ENCODE results near the gene STPG1. TPM values are rescaled to one million over a fixed set of nuclear protein-coding genes. Genes with fewer than 3 reads are reported as not detected.
"Not testable (repeated sequence)": the region's sequence is repeated elsewhere in the genome, so short reads cannot be mapped to it uniquely, and the experiment has no call there.

STPG1 gene
- 7.2 and 7.4 TPM in 2 replicates for total RNA-seq

GRCh38 chr1:24413350-24414163, at the start of gene STPG1:
Gene STPG1, minus strand, starts transcription at chr1:24413782. Its CDS starts 12,394 bp downstream, at chr1:24401388.
- Histone ChIP-seq H3K4me3 (ENCODE audit: insufficient read depth, low read length) (peak within 1 kb of the TSS; percentile 91), H3K9me3 (ENCODE audit: low read depth, low read length) (no peaks in the 10 kb centered on the region), H4K20me1 (ENCODE audit: insufficient read depth, low read length) (no peaks in the 10 kb centered on the region), H3K4me2 (ENCODE audit: insufficient read depth, low read length) (peak within 1 kb of the TSS; percentile 85), H2AFZ (ENCODE audit: low read length) (peak within 1 kb of the TSS; percentile 95), H3K27me3 (ENCODE audit: insufficient read depth, low read length) (no peaks in the 10 kb centered on the region), H3K4me1 (ENCODE audit: insufficient read depth, low read length) (peaks cover 61% of the 10 kb centered on the region), H3K79me2 (ENCODE audit: insufficient read depth, low read length) (peaks cover 22% of the 10 kb centered on the region), H3K36me3 (ENCODE audit: insufficient read depth, low read length) (no peaks in the 10 kb centered on the region), H3K27ac (ENCODE audit: low read depth, low read length) (peak within 1 kb of the TSS; percentile 86)
- peak; percentile 97 for DNase-seq (ENCODE audit: insufficient read length, low spot score, missing footprints)
- no peak for TF ChIP-seq CTCF (IDR thresholded peaks at IDR 0.05; ENCODE audit: extremely low read depth, low read depth, low read length)

DNA sequence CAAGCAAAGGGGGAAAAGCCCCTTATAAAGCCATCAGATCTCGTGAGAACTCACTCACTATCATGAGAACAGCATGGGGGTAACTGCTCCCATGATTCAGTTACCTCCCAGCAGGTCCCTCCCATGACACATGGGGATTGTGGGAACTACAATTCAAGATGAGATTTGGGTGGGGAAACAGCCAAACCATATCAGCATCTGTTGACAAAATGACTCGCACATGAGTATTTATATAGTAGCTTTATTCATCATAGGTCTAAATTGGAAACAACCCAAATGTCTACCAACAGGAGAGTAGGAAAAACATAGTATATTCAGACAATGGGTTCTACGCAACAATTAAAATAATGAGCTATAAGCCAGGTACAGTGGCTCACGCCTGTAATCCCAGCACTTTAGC, 48.5 kb upstream of the STPG1 start:
- H3K36me3 ChIP-seq (ENCODE audit: insufficient read depth, low read length); DNase-seq (ENCODE audit: insufficient read length, low spot score, missing footprints): not testable (repeated sequence)

GRCh38 chr1:24459551-24460266, 46.1 kb upstream of the STPG1 start:
- H3K4me3 ChIP-seq (ENCODE audit: insufficient read depth, low read length): no peak overlapping the region
- TF ChIP-seq CTCF (IDR thresholded peaks at IDR 0.05; ENCODE audit: extremely low read depth, low read depth, low read length): no peak
- H3K36me3 ChIP-seq (ENCODE audit: insufficient read depth, low read length): peaks cover 11% of the 10 kb centered on the region
- DNase-seq (ENCODE audit: insufficient read length, low spot score, missing footprints): peak; percentile 61
- no peaks in the 10 kb centered on the region for H3K9me3 ChIP-seq (ENCODE audit: low read depth, low read length)
- H3K79me2 ChIP-seq (ENCODE audit: insufficient read depth, low read length): no peaks in the 10 kb centered on the region
- no peaks in the 10 kb centered on the region for H4K20me1 ChIP-seq (ENCODE audit: insufficient read depth, low read length)
- H3K27me3 ChIP-seq (ENCODE audit: insufficient read depth, low read length): no peaks in the 10 kb centered on the region
- H2AFZ ChIP-seq (ENCODE audit: low read length): no peak overlapping the region
- no peak overlapping the region for H3K4me2 ChIP-seq (ENCODE audit: insufficient read depth, low read length)
- H3K27ac ChIP-seq (ENCODE audit: low read depth, low read length): no peak overlapping the region
- H3K4me1 ChIP-seq (ENCODE audit: insufficient read depth, low read length): peaks cover 3% of the 10 kb centered on the region

More for the DNA sequence above, 48.5 kb upstream of the STPG1 start:
- H3K4me2 ChIP-seq (ENCODE audit: insufficient read depth, low read length); H3K27ac ChIP-seq (ENCODE audit: low read depth, low read length); H3K4me3 ChIP-seq (ENCODE audit: insufficient read depth, low read length); H3K27me3 ChIP-seq (ENCODE audit: insufficient read depth, low read length); H3K4me1 ChIP-seq (ENCODE audit: insufficient read depth, low read length); H4K20me1 ChIP-seq (ENCODE audit: insufficient read depth, low read length); H3K9me3 ChIP-seq (ENCODE audit: low read depth, low read length); H3K79me2 ChIP-seq (ENCODE audit: insufficient read depth, low read length); H2AFZ ChIP-seq (ENCODE audit: low read length): not testable (repeated sequence)

GRCh38 chr1:24457866-24458265, 44.3 kb upstream of the STPG1 start:
- H3K27ac ChIP-seq (ENCODE audit: low read depth, low read length): no peak overlapping the region
- no peak overlapping the region for H3K4me3 ChIP-seq (ENCODE audit: insufficient read depth, low read length)
- peaks cover 3% of the 10 kb centered on the region for H3K4me1 ChIP-seq (ENCODE audit: insufficient read depth, low read length)
- H4K20me1 ChIP-seq (ENCODE audit: insufficient read depth, low read length): no peaks in the 10 kb centered on the region
- no peak for TF ChIP-seq CTCF (IDR thresholded peaks at IDR 0.05; ENCODE audit: extremely low read depth, low read depth, low read length)
- H3K36me3 ChIP-seq (ENCODE audit: insufficient read depth, low read length): peaks cover 17% of the 10 kb centered on the region
- H3K27me3 ChIP-seq (ENCODE audit: insufficient read depth, low read length): no peaks in the 10 kb centered on the region
- H3K9me3 ChIP-seq (ENCODE audit: low read depth, low read length): no peaks in the 10 kb centered on the region
- H3K4me2 ChIP-seq (ENCODE audit: insufficient read depth, low read length): no peak overlapping the region
- no peak for DNase-seq (ENCODE audit: insufficient read length, low spot score, missing footprints)
- H3K79me2 ChIP-seq (ENCODE audit: insufficient read depth, low read length): no peaks in the 10 kb centered on the region
- no peak overlapping the region for H2AFZ ChIP-seq (ENCODE audit: low read length)

Data from osteoblast (primary cell).